ENCODE results near the gene D2HGDH.

- TF ChIP-seq PHF21A (CRISPR knock-in tag; IDR thresholded peaks at IDR 0.05) = no peak
- TF ChIP-seq SIX4 (CRISPR knock-in tag; IDR thresholded peaks at IDR 0.05) = no peak
Observed at GRCh38 chr2:241753493-241753892, 19.1 kb downstream of the D2HGDH start.

Measured in HepG2 (cell line).